MCF 10A (cell line): ENCODE data around the gene ZMAT3. TPM values are rescaled to one million over a fixed set of nuclear protein-coding genes. Genes with fewer than 3 reads are reported as not detected.

Experiments
- BruUV-seq: library from RNA; stranded (reverse); fragments of 400-500 nt; replicated peaks from 2 replicates; lab custom pipeline; 2021; lab: Mats Ljungman, UMichigan
- CTCF ChIA-PET: fragments of 300-600 bp; sonication (Branson Sonifier 250); formaldehyde crosslinking; extraction: SDS; loops from one replicate; lab custom pipeline; 2021; ENCODE audit warnings: antibody characterized with exemption, inconsistent platforms; lab: Yijun Ruan, JAX
- POLR2A ChIA-PET: fragments of 300-600, 350-650 bp; sonication (Branson Sonifier 250); formaldehyde crosslinking; extraction: SDS; loops from one replicate; lab custom pipeline; 2020; ENCODE audit warnings: antibody characterized with exemption, inconsistent platforms; lab: Yijun Ruan, JAX
- DNase-seq: peaks from one replicate; pipeline ENCODE4 v3.0.0-alpha.2; 2018; ENCODE audit not compliant: unreplicated experiment
- H3K27ac Mint-ChIP-seq: one replicate; pipeline ENCODE4 v1.8.0; 2022; ENCODE audit warnings: mild to moderate bottlenecking, low read depth, mixed read lengths; ENCODE audit not compliant: unreplicated experiment
- H3K27me3 Mint-ChIP-seq: one replicate; pipeline ENCODE4 v1.8.0; 2022; ENCODE audit warnings: mixed read lengths; ENCODE audit not compliant: insufficient read depth, unreplicated experiment
- H3K36me3 Mint-ChIP-seq: one replicate; pipeline ENCODE4 v1.8.0; 2022; ENCODE audit warnings: mild to moderate bottlenecking, moderate library complexity, mixed read lengths; ENCODE audit not compliant: insufficient read depth, unreplicated experiment
- H3K4me1 Mint-ChIP-seq: one replicate; pipeline ENCODE4 v1.8.0; 2022; ENCODE audit warnings: mixed read lengths; ENCODE audit not compliant: insufficient read depth, unreplicated experiment
- H3K4me3 Mint-ChIP-seq: one replicate; pipeline ENCODE4 v1.8.0; 2022; ENCODE audit warnings: mild to moderate bottlenecking, moderate library complexity, mixed read lengths; ENCODE audit not compliant: unreplicated experiment
- H3K9me3 Mint-ChIP-seq: one replicate; pipeline ENCODE4 v1.8.0; 2022; ENCODE audit warnings: mixed read lengths; ENCODE audit not compliant: unreplicated experiment
- CTCF ChIP-seq: fragments of 200-600 bp; IDR thresholded peaks from one replicate; pipeline ENCODE4 v1.8.0; 2022; ENCODE audit warnings: antibody characterized with exemption, mild to moderate bottlenecking; ENCODE audit not compliant: unreplicated experiment
- intact Hi-C: fragments of 100-400 bp; cut with micrococcal nuclease; formaldehyde crosslinking; loops from 2 replicates; pipeline ENCODE4 v1.14.1; 2022
- total RNA-seq: library from RNA; stranded (reverse); gene quantifications from 2 replicates; pipeline ENCODE4 v1.2.3, GENCODE V29; 2022

The ZMAT3 gene
- total RNA-seq, 1 experiment from 2014 or later = 50.9 TPM

DNA sequence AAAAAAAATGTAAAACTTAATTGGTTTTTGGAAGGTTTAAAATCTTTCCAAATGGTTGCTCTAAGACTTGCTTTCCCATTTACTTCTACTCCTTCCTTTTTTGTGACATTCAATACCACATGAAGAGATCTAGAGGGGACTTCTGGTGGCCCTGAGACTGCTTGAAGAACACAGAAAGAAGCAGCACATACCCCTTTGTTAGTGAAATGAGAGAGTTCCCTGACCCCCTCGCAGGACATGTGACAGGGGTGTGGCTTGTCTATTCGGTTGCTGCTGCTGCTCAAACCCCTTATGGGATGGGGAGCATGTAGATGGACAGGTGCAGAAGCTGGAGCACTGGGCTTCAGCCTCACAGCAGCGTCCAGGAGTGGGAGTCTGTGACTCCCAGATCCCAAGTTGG is 71.0 kb downstream of the ZMAT3 start:
- no peaks in the 10 kb centered on the region for H3K27me3 Mint-ChIP-seq
- ChIA-PET POLR2A (no interaction called here), CTCF (interaction anchor here (1.1 to 1.4 kb wide), 2 partner anchors 15 to 321 kb away, joined by 3 to 5 read pairs; no protein-coding TSS in a partner anchor)
- peaks cover 16% of the 10 kb centered on the region for H3K36me3 Mint-ChIP-seq
- H3K4me3 Mint-ChIP-seq = no peak overlapping the region
- no peak for DNase-seq
- H3K27ac Mint-ChIP-seq = no peak overlapping the region
- no peak for TF ChIP-seq CTCF
- intact Hi-C loops = no loop called here
- H3K9me3 Mint-ChIP-seq = no peaks in the 10 kb centered on the region
- no TSS peak for BruUV-seq
- H3K4me1 Mint-ChIP-seq = no peaks in the 10 kb centered on the region

DNA sequence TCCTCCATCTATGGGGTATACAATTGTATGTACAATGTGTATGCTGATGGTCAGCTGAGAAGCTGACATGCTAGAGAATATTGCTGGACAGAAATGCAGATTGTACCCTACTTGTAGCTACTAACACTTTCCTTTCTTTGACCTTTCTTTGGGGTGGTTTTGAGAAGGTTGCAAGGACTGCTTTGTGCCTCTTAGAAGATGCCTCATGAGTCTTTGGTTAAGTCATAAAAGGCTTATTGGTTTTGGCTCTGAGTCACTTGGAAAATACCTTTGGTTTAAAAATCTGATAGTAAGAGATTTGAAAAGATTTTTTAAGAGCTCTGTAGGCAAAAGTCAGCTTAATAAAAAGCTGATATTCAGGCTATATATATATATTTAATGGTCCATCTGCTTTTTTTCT is 71.5 kb downstream of the ZMAT3 start:
- no peaks in the 10 kb centered on the region for H3K4me1 Mint-ChIP-seq
- H3K4me3 Mint-ChIP-seq = no peak overlapping the region
- H3K9me3 Mint-ChIP-seq = no peaks in the 10 kb centered on the region
- no peak for TF ChIP-seq CTCF
- CTCF ChIA-PET = interaction anchor here (0.6 to 1.4 kb wide), 3 partner anchors 15 to 321 kb away, joined by 3 to 5 read pairs (median 3); no protein-coding TSS in a partner anchor
- no peaks in the 10 kb centered on the region for H3K27me3 Mint-ChIP-seq
- no peak for DNase-seq
- no TSS peak for BruUV-seq
- H3K27ac Mint-ChIP-seq = no peak overlapping the region
- intact Hi-C loops = no loop called here
- H3K36me3 Mint-ChIP-seq = peaks cover 21% of the 10 kb centered on the region
- POLR2A ChIA-PET = interaction anchor here (0.6 kb wide), 1 partner anchor 15 kb away, joined by 4 read pairs; no protein-coding TSS in a partner anchor

- CTCF ChIA-PET = interaction anchor here (0.8 kb wide), 1 partner anchor 19 kb away, joined by 3 read pairs; no protein-coding TSS in a partner anchor
- intact Hi-C loops = no loop called here
- Mint-ChIP-seq H3K27ac (no peak overlapping the region), H3K9me3 (peaks cover under 1% of the 10 kb centered on the region), H3K4me1 (no peaks in the 10 kb centered on the region), H3K27me3 (no peaks in the 10 kb centered on the region), H3K4me3 (no peak overlapping the region), H3K36me3 (peaks cover 18% of the 10 kb centered on the region)
- POLR2A ChIA-PET = interaction anchor here (0.7 kb wide), 1 partner anchor 378 kb away, joined by 3 read pairs; no protein-coding TSS in a partner anchor
- DNase-seq = no peak
- BruUV-seq = no TSS peak
- no peak for TF ChIP-seq CTCF
Observed at GRCh38 chr3:178996399-178996798, 75.2 kb downstream of the ZMAT3 start.

- intact Hi-C loops = no loop called here
- DNase-seq = no peak
- BruUV-seq = no TSS peak
- no peaks in the 10 kb centered on the region for H3K4me1 Mint-ChIP-seq
- H3K36me3 Mint-ChIP-seq = peaks cover 24% of the 10 kb centered on the region
- ChIA-PET CTCF (no interaction called here), POLR2A (interaction anchor here (0.7 kb wide), 1 partner anchor 554 kb away, joined by 3 read pairs; no protein-coding TSS in a partner anchor)
- no peak overlapping the region for H3K27ac Mint-ChIP-seq
- no peak for TF ChIP-seq CTCF
- H3K27me3 Mint-ChIP-seq = no peaks in the 10 kb centered on the region
- peaks cover 21% of the 10 kb centered on the region for H3K9me3 Mint-ChIP-seq
- no peak overlapping the region for H3K4me3 Mint-ChIP-seq
Observed at GRCh38 chr3:178990293-178990692, 81.3 kb downstream of the ZMAT3 start.
